SH-SY5Y (cell line): ENCODE data around the gene RAB36.

Experiments
- GATA2 ChIP-seq: IDR thresholded peaks from 2 replicates; pipeline ENCODE4 v1.6.1; 2011; ENCODE audit warnings: mild to moderate bottlenecking, low read depth, low read length
- GATA3 ChIP-seq: IDR thresholded peaks from 2 replicates; pipeline ENCODE4 v1.6.1; 2011; ENCODE audit warnings: low read depth, mild to moderate bottlenecking, low read length, moderate library complexity

GRCh38 chr22:23190526-23190925 lies 45.2 kb downstream of the RAB36 start:
- no peak for TF ChIP-seq GATA2
- no peak for TF ChIP-seq GATA3
